Tibial nerve (tissue), 3 donors: Measurements from ENCODE around the gene ATP6V0B.

Source experiments
- CTCF ChIP-seq, 5 experiments: fragments of 200-600 bp in 3 of 5; fragments of 450-650 bp in 2 of 5; sonication (generic) in 3 of 5; IDR thresholded peaks; one replicate each; pipeline ENCODE4 v1.5.1; 2016 to 2019; ENCODE audit warnings: antibody characterized with exemption in 5 of 5, mild to moderate bottlenecking in 3 of 5, moderate library complexity in 2 of 5
- POLR2A ChIP-seq, 2 donors: fragments of 450-650 bp; IDR thresholded peaks; one replicate each; pipeline ENCODE4 v1.6.1; 2017; ENCODE audit warnings: antibody characterized with exemption in 2 of 2, mild to moderate bottlenecking in 2 of 2, moderate library complexity in 2 of 2

GRCh38 chr1:43951021-43951985 lies 23.5 kb upstream of the ATP6V0B start:
- no peak for TF ChIP-seq CTCF (IDR thresholded peaks at IDR 0.05)
- TF ChIP-seq POLR2A (IDR thresholded peaks at IDR 0.05): no peak
